H9 (cell line): Measurements from ENCODE around the gene CDK14. TPM values are rescaled to one million over a fixed set of nuclear protein-coding genes. Genes with fewer than 3 reads are reported as not detected.
A peak's percentile ranks its signal among the peaks of the same experiment; 100 is the strongest.

Source experiments
- DNase-seq: peaks from one replicate; pipeline ENCODE4 v3.0.0-alpha.2; 2017
- H2AFZ ChIP-seq: one replicate; pipeline ENCODE4 v1.6.1; 2013; ENCODE audit warnings: mild to moderate bottlenecking, low read length, control low read depth, moderate library complexity
- H2AK5ac ChIP-seq: 2 replicates; pipeline ENCODE4 v1.6.1; 2013; ENCODE audit warnings: low read length, control low read depth, mixed read lengths; ENCODE audit not compliant: insufficient read length
- H2BK120ac ChIP-seq: one replicate; pipeline ENCODE4 v1.6.1; 2013; ENCODE audit warnings: low read depth, mild to moderate bottlenecking, low read length, control low read depth, inconsistent platforms; ENCODE audit not compliant: poor library complexity, severe bottlenecking
- H2BK12ac ChIP-seq: 2 replicates; pipeline ENCODE4 v1.6.1; 2013; ENCODE audit warnings: low read length, control low read depth, mixed read lengths, low read depth; ENCODE audit not compliant: insufficient read length
- H2BK15ac ChIP-seq: 2 replicates; pipeline ENCODE4 v1.6.1; 2013; ENCODE audit warnings: low read depth, low read length, control low read depth
- H2BK20ac ChIP-seq: one replicate; pipeline ENCODE4 v1.6.1; 2013; ENCODE audit warnings: low read depth, mild to moderate bottlenecking, low read length, control low read depth, inconsistent platforms; ENCODE audit not compliant: poor library complexity, severe bottlenecking
- H2BK5ac ChIP-seq: 2 replicates; pipeline ENCODE4 v1.6.1; 2013; ENCODE audit warnings: low read length, control low read depth, mixed read lengths; ENCODE audit not compliant: insufficient read length
- H3K14ac ChIP-seq: 2 replicates; pipeline ENCODE4 v1.6.1; 2013; ENCODE audit warnings: low read length, control low read depth; ENCODE audit not compliant: insufficient read depth
- H3K18ac ChIP-seq: 2 replicates; pipeline ENCODE4 v1.6.1; 2013; ENCODE audit warnings: low read depth, mild to moderate bottlenecking, mixed read lengths, low read length, control low read depth; ENCODE audit not compliant: insufficient read length
- H3K23ac ChIP-seq: 2 replicates; pipeline ENCODE4 v1.6.1; 2013; ENCODE audit warnings: low read length, control low read depth, mixed read lengths, low read depth; ENCODE audit not compliant: insufficient read length
- H3K23me2 ChIP-seq: 2 replicates; pipeline ENCODE4 v1.6.1; 2013; ENCODE audit warnings: low read depth, mild to moderate bottlenecking, mixed read lengths, low read length, control low read depth; ENCODE audit not compliant: insufficient read length, poor library complexity, severe bottlenecking
- H3K27ac ChIP-seq: 2 replicates; pipeline ENCODE4 v1.5.1; 2013; ENCODE audit warnings: low read length, control low read depth, mixed read lengths, low read depth; ENCODE audit not compliant: insufficient read length
- H3K27me3 ChIP-seq: 2 replicates; pipeline ENCODE4 v1.6.1; 2013; ENCODE audit warnings: low read length, control low read depth, inconsistent platforms; ENCODE audit not compliant: insufficient read depth
- H3K4ac ChIP-seq: 2 replicates; pipeline ENCODE4 v1.6.1; 2013; ENCODE audit warnings: low read depth, mild to moderate bottlenecking, control low read depth, inconsistent platforms, low read length, moderate library complexity
- H3K4me1 ChIP-seq: 2 replicates; pipeline ENCODE4 v1.6.1; 2013; ENCODE audit warnings: low read length, control low read depth, inconsistent platforms; ENCODE audit not compliant: insufficient read depth
- H3K4me2 ChIP-seq: 2 replicates; pipeline ENCODE4 v1.6.1; 2013; ENCODE audit warnings: low read length, control low read depth, mixed read lengths; ENCODE audit not compliant: insufficient read length, insufficient read depth
- H3K56ac ChIP-seq: 2 replicates; pipeline ENCODE4 v1.6.1; 2013; ENCODE audit warnings: low read depth, mild to moderate bottlenecking, mixed read lengths, low read length, control low read depth; ENCODE audit not compliant: insufficient read length
- H3K79me1 ChIP-seq: 2 replicates; pipeline ENCODE4 v1.6.1; 2013; ENCODE audit warnings: low read depth, mild to moderate bottlenecking, moderate library complexity, low read length, control low read depth, inconsistent platforms; ENCODE audit not compliant: insufficient read depth, poor library complexity, severe bottlenecking
- H3K79me2 ChIP-seq: 2 replicates; pipeline ENCODE4 v1.6.1; 2013; ENCODE audit warnings: low read length, control low read depth, inconsistent platforms; ENCODE audit not compliant: insufficient read depth
- H3K9ac ChIP-seq: 2 replicates; pipeline ENCODE4 v1.6.1; 2013; ENCODE audit warnings: low read length, control low read depth, mixed read lengths; ENCODE audit not compliant: insufficient read length; ENCODE audit errors: extremely low read depth
- H3K9me3 ChIP-seq: one replicate; pipeline ENCODE4 v1.6.1; 2013; ENCODE audit warnings: low read depth, low read length, inconsistent platforms; ENCODE audit not compliant: control insufficient read depth
- H3T11ph ChIP-seq: one replicate; pipeline ENCODE4 v1.6.1; 2013; ENCODE audit warnings: mild to moderate bottlenecking, low read length, control low read depth, inconsistent platforms
- H4K20me1 ChIP-seq: one replicate; pipeline ENCODE4 v1.6.1; 2013; ENCODE audit not compliant: control insufficient read depth, insufficient read length, insufficient read depth
- H4K5ac ChIP-seq: 2 replicates; pipeline ENCODE4 v1.6.1; 2013; ENCODE audit warnings: low read depth, mild to moderate bottlenecking, mixed read lengths, low read length, control low read depth; ENCODE audit not compliant: insufficient read length
- H4K8ac ChIP-seq: replicated peaks from 2 replicates; pipeline ENCODE4 v1.6.1; 2013; ENCODE audit warnings: low read length, control low read depth, mixed read lengths, low read depth; ENCODE audit not compliant: insufficient read length
- H4K91ac ChIP-seq: 2 replicates; pipeline ENCODE4 v1.6.1; 2013; ENCODE audit warnings: low read depth, mild to moderate bottlenecking, moderate library complexity, mixed read lengths, low read length, control low read depth; ENCODE audit not compliant: insufficient read length
- H3K27ac Mint-ChIP-seq, 3 experiments: 2 replicates in 2 of 3; 3 replicates in 1 of 3; pipeline ENCODE4 v1.8.0; 2020 to 2021; ENCODE audit warnings: mixed read lengths in 3 of 3, mild to moderate bottlenecking in 1 of 3, moderate library complexity in 1 of 3
- H3K27me3 Mint-ChIP-seq: 2 replicates; pipeline ENCODE4 v1.8.0; 2021; ENCODE audit warnings: low read depth, mild to moderate bottlenecking, moderate library complexity, mixed read lengths
- H3K36me3 Mint-ChIP-seq, 3 experiments: 2 replicates in 2 of 3; 3 replicates in 1 of 3; pipeline ENCODE4 v1.8.0; 2020 to 2021; ENCODE audit warnings: low read depth in 3 of 3, mixed read lengths in 3 of 3; ENCODE audit not compliant: insufficient read depth in 1 of 3
- H3K4me1 Mint-ChIP-seq, 2 experiments: 2 replicates each; pipeline ENCODE4 v1.8.0; 2020; ENCODE audit warnings: mixed read lengths in 2 of 2
- H3K4me3 Mint-ChIP-seq, 2 experiments: 2 replicates in 1 of 2; 3 replicates in 1 of 2; pipeline ENCODE4 v1.8.0; 2020 to 2021; ENCODE audit warnings: mild to moderate bottlenecking in 2 of 2, mixed read lengths in 2 of 2, moderate library complexity in 1 of 2
- H3K9me3 Mint-ChIP-seq, 2 experiments: 2 replicates in 1 of 2; 3 replicates in 1 of 2; pipeline ENCODE4 v1.8.0; 2020; ENCODE audit warnings: mild to moderate bottlenecking in 2 of 2, mixed read lengths in 2 of 2, moderate library complexity in 1 of 2
- WGBS: extraction: QIAGEN DNeasy Blood & Tissue Kit; methylation state at CpG from one replicate; pipeline ENCODE4 v1.1.7; 2013; ENCODE audit warnings: missing lambda C conversion rate, low lambda C conversion rate, mixed read lengths; ENCODE audit not compliant: insufficient read length; ENCODE audit errors: extremely low coverage; 5-methylcytosine and 5-hydroxymethylcytosine counted together
- total RNA-seq: library from RNA; stranded (reverse); gene quantifications from 2 replicates; pipeline ENCODE4 v1.2.1, GENCODE V29; 2021
- TF ChIP-seq, protein P1 (sequence below): fragments of 200-600 bp; sonication (generic); conservative IDR thresholded peaks from 3 replicates; pipeline ENCODE4 v1.8.0; 2021; ENCODE audit warnings: antibody characterized with exemption, mild to moderate bottlenecking

CDK14 gene
- total RNA-seq, 1 experiment from 2014 or later: 23.9 TPM

GRCh38 chr7:90611115-90611514 is 15.0 kb downstream of the CDK14 start:
- Mint-ChIP-seq H3K27me3 (no peaks in the 10 kb centered on the region), H3K9me3 (no peaks in the 10 kb centered on the region), H3K4me1 (peaks cover 14 to 25% of the 10 kb centered on the region in 2 experiments), H3K27ac (peak overlapping the region in 1 of 3 experiments; percentile 16; a peak in 2 of 7 replicates), H3K4me3 (no peak overlapping the region), H3K36me3 (no peaks in the 10 kb centered on the region)
- Histone ChIP-seq H2AFZ (no peak overlapping the region), H4K5ac (no peak overlapping the region), H2BK120ac (no peak overlapping the region), H3K27me3 (no peaks in the 10 kb centered on the region), H3K79me1 (no peaks in the 10 kb centered on the region), H3K18ac (no peak overlapping the region), H3K9me3 (no peaks in the 10 kb centered on the region), H2BK5ac (no peak overlapping the region), H4K20me1 (no peaks in the 10 kb centered on the region), H3K9ac (no peak overlapping the region), H3K23me2 (no peaks in the 10 kb centered on the region), H3K79me2 (peaks cover 2% of the 10 kb centered on the region; the same call in 1 of the 2 replicates), H4K8ac (no peak overlapping the region), H3K56ac (no peak overlapping the region), H3K23ac (no peak overlapping the region), H2BK20ac (no peak overlapping the region), H3K27ac (no peak overlapping the region), H2AK5ac (no peak overlapping the region), H3K4me2 (no peak overlapping the region), H3K14ac (no peak overlapping the region), H3T11ph (no peak overlapping the region), H3K4ac (no peak overlapping the region), H4K91ac (no peak overlapping the region), H3K4me1 (no peaks in the 10 kb centered on the region), H2BK12ac (no peak overlapping the region), H2BK15ac (no peak overlapping the region)
- no CpG with 5 or more reads among the region's 3 CpGs for WGBS
- DNase-seq: no peak
- TF ChIP-seq, protein P1, sequence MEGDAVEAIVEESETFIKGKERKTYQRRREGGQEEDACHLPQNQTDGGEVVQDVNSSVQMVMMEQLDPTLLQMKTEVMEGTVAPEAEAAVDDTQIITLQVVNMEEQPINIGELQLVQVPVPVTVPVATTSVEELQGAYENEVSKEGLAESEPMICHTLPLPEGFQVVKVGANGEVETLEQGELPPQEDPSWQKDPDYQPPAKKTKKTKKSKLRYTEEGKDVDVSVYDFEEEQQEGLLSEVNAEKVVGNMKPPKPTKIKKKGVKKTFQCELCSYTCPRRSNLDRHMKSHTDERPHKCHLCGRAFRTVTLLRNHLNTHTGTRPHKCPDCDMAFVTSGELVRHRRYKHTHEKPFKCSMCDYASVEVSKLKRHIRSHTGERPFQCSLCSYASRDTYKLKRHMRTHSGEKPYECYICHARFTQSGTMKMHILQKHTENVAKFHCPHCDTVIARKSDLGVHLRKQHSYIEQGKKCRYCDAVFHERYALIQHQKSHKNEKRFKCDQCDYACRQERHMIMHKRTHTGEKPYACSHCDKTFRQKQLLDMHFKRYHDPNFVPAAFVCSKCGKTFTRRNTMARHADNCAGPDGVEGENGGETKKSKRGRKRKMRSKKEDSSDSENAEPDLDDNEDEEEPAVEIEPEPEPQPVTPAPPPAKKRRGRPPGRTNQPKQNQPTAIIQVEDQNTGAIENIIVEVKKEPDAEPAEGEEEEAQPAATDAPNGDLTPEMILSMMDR: no peak
